M059J (cell line): ENCODE measurements around the gene IL6ST. TPM values are rescaled to one million over a fixed set of nuclear protein-coding genes. Genes with fewer than 3 reads are reported as not detected.
"Not testable (repeated sequence)": the region's sequence is repeated elsewhere in the genome, so short reads cannot be mapped to it uniquely, and the experiment has no call there.

Source experiments
- DNase-seq: peaks from one replicate; pipeline ENCODE4 v3.0.0-alpha.2; 2012; ENCODE audit warnings: low read depth
- total RNA-seq: library from RNA; depleted of rRNA; stranded (reverse); fragments of >200 nt; shearing (Covaris generic); gene quantifications from 2 replicates; pipeline ENCODE4 v1.2.3, GENCODE V29; 2014; rRNA removed

The IL6ST gene
- total RNA-seq: 82.5 and 128 TPM in 2 replicates

DNA sequence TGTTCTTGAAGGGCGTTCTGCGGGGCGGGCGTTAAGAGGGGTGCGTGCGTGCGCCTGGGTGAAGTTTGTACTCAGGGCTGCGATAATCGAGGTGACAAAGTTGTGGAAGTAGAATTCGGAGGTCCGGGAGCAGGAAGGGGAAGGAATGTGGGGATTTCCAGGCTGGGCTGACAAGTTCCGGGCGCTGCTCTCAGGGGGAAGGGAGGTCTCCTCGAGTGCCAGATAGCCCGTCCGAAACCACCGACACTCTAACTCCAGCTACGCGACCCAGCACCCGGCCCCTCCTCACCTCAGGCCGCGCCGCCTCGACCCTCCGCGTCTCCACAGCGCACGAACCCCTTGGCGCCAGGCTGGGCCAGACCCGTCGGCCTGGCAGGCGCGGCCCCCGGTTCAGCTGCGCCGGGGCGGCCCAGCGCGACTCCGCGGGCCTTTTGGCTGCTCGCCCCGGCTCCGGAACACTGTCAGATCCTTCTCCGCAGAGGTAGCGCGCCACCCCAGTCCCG lies at the start of gene IL6ST:
Gene IL6ST (minus strand): TSS at position 469 of the 503 bp plus-strand sequence. CDS start 18,685 bp downstream, outside the sequence.
- DNase-seq: peak; percentile 86

DNA sequence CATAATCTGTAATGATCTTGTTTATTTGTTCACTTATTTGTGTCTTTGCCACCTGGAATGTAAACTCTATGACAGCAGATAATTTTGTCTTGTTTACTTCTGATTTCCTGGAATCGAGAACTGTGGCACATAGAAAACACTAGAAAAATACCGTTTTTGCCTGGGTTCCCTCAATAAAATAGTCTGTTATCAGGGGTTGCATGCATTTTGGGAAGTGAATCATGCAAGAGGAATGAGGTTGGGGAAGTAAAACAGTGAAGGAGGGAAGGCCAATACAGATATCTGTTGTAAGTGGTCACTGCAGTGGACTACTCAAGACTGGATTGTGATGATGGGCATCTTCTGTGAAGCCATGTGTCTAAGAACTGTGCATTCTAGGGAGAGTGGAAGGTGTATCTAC lies 45.2 kb upstream of the IL6ST start:
- DNase-seq: peak; percentile 59

DNA sequence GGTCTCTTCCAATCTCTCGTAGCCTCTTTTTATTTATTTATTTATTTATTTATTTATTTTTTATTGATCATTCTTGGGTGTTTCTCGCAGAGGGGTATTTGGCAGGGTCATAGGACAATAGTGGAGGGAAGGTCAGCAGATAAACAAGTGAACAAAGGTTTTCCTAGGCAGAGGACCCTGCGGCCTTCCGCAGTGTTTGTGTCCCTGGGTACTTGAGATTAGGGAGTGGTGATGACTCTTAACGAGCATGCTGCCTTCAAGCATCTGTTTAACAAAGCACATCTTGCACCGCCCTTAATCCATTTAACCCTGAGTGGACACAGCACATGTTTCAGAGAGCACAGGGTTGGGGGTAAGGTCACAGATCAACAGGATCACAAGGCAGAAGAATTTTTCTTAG lies 43.4 kb upstream of the IL6ST start:
- DNase-seq: not testable (repeated sequence)

- no peak for DNase-seq
Observed at GRCh38 chr5:56037531-56038010, 42.8 kb upstream of the IL6ST start.

DNA sequence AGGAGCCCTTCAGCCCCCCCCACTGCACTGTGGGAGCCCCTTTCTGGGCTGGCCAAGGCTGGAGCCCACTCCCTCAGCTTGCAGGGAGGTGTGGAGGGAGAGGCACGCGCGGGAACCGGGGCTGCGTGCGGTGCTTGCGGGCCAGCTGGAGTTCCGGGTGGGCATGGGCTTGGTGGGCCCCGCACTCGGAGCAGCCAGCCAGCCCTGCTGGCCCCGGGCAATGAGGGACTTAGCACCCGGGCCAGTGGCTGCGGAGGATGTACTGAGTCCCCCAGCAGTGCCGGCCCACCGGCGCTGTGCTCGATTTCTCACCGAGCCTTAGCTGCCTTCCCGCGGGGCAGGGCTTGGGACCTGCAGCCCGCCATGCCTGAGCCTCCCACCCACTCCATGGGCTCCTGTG lies 40.6 kb upstream of the IL6ST start:
- DNase-seq: not testable (repeated sequence)

DNA sequence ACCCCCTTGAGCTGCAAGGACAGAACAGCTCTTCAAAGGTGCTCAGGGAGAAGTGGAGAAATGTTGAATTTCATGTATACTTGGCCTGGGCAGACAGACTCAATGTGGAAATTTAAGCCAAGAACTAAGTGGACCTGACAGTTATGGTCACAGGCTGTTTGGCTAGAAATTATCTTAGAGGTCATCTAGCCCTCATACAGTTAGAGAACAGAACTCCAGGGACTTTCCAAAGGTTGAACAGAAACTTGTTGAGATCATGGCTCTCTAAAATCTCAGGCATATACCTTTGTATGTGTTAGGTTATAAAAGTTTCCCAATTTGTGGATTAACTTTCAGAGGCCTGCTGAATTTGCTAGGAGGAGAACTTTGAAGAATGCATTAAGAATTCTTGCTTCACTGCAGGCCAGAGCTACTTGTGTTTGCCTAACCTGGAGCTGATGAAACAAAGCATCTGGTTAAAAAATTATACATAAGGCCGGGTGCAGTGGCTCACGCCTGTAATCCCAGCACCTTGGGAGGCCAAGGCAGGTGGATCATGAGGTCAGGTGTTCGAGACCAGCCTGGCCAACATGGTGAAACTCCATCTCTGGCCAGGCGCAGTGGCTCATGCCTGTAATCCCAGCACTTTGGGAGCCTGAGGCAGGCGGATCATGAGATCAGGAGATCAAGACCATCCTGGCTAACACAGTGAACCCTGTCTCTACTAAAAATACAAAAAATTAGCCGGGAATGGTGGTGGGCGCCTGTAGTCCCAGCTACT lies 35.3 kb upstream of the IL6ST start:
- peak; percentile 53 for DNase-seq

- DNase-seq: no peak
Observed at GRCh38 chr5:56029457-56029856, 34.7 kb upstream of the IL6ST start.

GRCh38 chr5:56028708-56029107 lies 33.9 kb upstream of the IL6ST start:
- no peak for DNase-seq

DNA sequence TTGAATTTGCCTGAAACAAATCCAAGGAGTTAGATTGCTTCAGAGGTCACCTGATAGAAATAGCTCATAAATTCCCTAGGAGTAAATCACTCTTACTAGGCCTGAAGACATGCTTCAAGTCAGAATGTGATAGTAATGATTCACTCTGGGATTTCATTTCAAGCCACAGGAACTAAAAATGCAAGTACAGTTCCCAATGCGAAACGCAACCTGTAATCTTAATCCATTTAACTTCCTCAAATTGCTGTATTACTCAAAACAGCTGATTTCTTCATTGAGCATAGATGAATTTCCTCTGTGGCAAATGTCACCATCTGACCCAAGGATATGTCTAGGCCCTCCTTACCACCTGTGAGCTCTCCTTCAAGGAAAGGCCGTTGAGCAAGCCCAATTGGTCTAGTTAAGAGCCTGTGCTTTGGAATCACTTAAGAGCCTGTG lies 32.1 kb upstream of the IL6ST start:
- DNase-seq: peak; percentile 89

GRCh38 chr5:56025151-56025885 lies 30.6 kb upstream of the IL6ST start:
- peak; percentile 54 for DNase-seq

GRCh38 chr5:56024810-56025150 lies 30.0 kb upstream of the IL6ST start:
- DNase-seq: no peak

GRCh38 chr5:56023296-56023695 lies 28.5 kb upstream of the IL6ST start:
- no peak for DNase-seq

- peak; percentile 30 for DNase-seq
Observed at GRCh38 chr5:56019306-56020272, 24.8 kb upstream of the IL6ST start.

- no peak for DNase-seq
Observed at GRCh38 chr5:56018832-56019231, 24.1 kb upstream of the IL6ST start.

DNA sequence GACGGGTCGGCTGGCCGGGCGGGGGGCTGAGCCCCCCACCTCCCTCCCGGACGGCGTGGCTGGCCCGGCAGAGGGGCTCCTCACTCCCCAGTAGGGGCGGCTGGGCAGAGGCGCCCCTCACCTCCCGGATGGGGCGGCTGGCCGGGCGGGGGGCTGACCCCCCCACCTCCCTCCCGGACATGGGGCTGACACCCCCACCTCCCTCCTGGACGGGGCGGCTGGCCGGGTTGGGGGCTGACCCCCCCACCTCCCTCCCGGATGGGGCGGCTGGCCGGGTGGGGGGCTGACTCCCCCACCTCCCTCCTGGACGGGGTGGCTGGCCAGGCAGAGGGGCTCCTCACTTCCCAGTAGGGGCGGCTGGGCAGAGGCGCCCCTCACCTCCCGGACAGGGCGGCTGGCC lies 19.9 kb upstream of the IL6ST start:
- DNase-seq: not testable (repeated sequence)

DNA sequence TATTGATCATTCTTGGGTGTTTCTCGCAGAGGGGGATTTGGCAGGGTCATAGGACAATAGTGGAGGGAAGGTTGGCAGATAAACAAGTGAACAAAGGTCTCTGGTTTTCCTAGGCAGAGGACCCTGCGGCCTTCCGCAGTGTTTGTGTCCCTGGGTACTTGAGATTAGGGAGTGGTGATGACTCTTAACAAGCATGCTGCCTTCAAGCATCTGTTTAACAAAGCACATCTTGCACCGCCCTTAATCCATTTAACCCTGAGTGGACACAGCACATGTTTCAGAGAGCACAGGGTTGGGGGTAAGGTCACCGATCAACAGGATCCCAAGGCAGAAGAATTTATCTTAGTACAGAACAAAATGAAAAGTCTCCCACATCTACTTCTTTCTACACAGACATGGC lies 19.2 kb upstream of the IL6ST start:
- not testable (repeated sequence) for DNase-seq

DNA sequence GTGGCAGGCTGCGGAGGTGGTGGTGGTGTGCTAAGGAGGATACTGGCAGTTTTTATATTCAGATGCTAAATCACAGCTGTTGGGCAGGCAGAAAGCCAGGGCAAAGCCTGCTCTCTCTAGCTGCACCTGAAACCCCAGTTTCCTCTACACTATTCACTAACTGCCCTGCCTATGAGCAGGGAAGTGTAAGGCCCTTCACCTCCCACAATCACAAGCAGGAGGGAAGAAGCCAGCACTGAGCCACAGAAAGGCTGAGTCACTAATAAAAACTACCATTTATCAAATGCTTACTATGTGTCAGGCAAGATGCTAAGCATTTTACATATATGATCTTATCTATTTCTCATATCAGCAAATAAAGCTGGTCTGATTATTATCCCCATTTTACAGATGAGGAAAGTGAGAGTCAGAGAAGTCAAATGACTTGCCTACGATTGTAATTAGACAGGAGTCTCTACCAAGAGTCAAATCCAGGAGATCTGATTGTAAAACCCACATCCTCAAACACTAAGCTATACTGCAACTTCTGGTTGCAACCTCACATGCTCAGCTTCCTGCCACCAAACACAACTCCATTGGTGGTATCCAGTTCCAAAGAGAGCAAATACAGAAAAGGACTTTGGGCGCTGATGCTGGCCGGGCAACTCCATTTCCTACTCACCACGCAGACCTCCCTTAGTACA lies 17.7 kb upstream of the IL6ST start:
- DNase-seq: peak; percentile 73

GRCh38 chr5:56011835-56012234 lies 17.1 kb upstream of the IL6ST start:
- peak; percentile 81 for DNase-seq

- no peak for DNase-seq
Observed at GRCh38 chr5:56010431-56010830, 15.7 kb upstream of the IL6ST start.

DNA sequence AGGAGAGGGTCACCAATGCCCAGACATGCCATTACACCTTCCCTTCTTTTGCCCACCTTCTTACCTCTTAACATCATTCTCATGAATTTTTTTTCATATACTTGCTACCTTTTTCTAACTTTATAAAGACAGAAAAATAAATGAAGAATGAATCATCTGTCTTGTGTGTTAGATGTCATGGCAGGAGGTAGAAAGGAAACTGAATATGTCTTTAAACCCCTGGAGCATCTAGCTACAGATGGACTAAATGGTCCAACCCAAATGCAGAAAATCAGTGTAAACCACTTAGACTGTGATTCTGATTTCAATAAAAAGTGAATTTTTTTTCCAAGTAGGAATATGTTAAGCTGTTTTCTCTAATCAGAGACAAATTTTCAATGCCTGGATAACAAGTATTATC lies 11.8 kb upstream of the IL6ST start:
- DNase-seq: no peak

- no peak for DNase-seq
Observed at GRCh38 chr5:56006094-56006493, 11.3 kb upstream of the IL6ST start.
